Upper lobe of left lung (tissue), 6 donors: Measurements from ENCODE around the gene CLTC. TPM values are rescaled to one million over a fixed set of nuclear protein-coding genes. Genes with fewer than 3 reads are reported as not detected.

Experiments
- ATAC-seq, 2 donors: fragments of 200-7000 bp; cut with Tn5 transposase; one replicate each; pipeline ENCODE4 v1.9.1; 2022; ENCODE audit warnings: mild to moderate bottlenecking in 2 of 2, moderate library complexity in 2 of 2; ENCODE audit not compliant: low FRiP score in 2 of 2
- DNase-seq, 2 donors: peaks; one replicate each; pipeline ENCODE4 v3.0.0-alpha.2; 2019 to 2020
- H3K27ac ChIP-seq, 4 donors: fragments of 200-600 bp; sonication (generic); one replicate each; pipeline ENCODE4 v1.5.1; 2016 to 2019
- H3K27me3 ChIP-seq, 4 donors: fragments of 200-600 bp; sonication (generic); one replicate each; pipeline ENCODE4 v1.5.1; 2017 to 2019
- H3K36me3 ChIP-seq, 4 donors: fragments of 200-600 bp; sonication (generic); one replicate each; pipeline ENCODE4 v1.5.1; 2016 to 2019
- H3K4me1 ChIP-seq, 4 donors: fragments of 200-600 bp; sonication (generic); one replicate each; pipeline ENCODE4 v1.5.1; 2018 to 2019
- H3K4me3 ChIP-seq, 4 donors: fragments of 200-600 bp; sonication (generic); one replicate each; pipeline ENCODE4 v1.5.1; 2017 to 2019; ENCODE audit warnings: mild to moderate bottlenecking in 2 of 4, moderate library complexity in 1 of 4
- H3K9me3 ChIP-seq, 4 donors: fragments of 200-600 bp; sonication (generic); one replicate each; pipeline ENCODE4 v1.5.1; 2018 to 2019
- CTCF ChIP-seq, 6 experiments: fragments of 450-650 bp in 4 of 6; fragments of 200-600 bp in 2 of 6; sonication (generic) in 2 of 6; IDR thresholded peaks; one replicate each; pipeline ENCODE4 v1.5.1; 2016 to 2019; ENCODE audit warnings: antibody characterized with exemption in 6 of 6
- EP300 ChIP-seq, 4 donors: sonication (generic); formaldehyde crosslinking; IDR thresholded peaks; one replicate each; pipeline ENCODE4 v1.5.1; 2017; ENCODE audit warnings: antibody characterized with exemption in 4 of 4, control low read depth in 2 of 4
- POLR2A ChIP-seq, 4 donors: fragments of 450-650 bp; IDR thresholded peaks; one replicate each; pipeline ENCODE4 v1.5.1; 2016 to 2017; ENCODE audit warnings: antibody characterized with exemption in 4 of 4, mild to moderate bottlenecking in 2 of 4
- POLR2AphosphoS5 ChIP-seq, 2 donors: sonication (generic); formaldehyde crosslinking; IDR thresholded peaks; one replicate each; pipeline ENCODE4 v1.5.1; 2017; ENCODE audit warnings: antibody characterized with exemption in 2 of 2
- WGBS, 2 donors: methylation state at CpG; one replicate each; pipeline ENCODE4 v1.1.5; 2017 to 2018; 5-methylcytosine and 5-hydroxymethylcytosine counted together
- total RNA-seq, 6 donors: library from RNA; depleted of rRNA in 4 of 6; stranded (reverse); fragments of >200 nt in 4 of 6; gene quantifications; one replicate each; pipeline versions ENCODE4 v1.1.0 to v1.2.1, GENCODE V29; 2016 to 2021
- donor health status: DM: no; HTN: no; CAD: no; lungs with moderate emphysema.
- donor health status: DM: no; HTN: yes; CAD: no; lungs with severe emphysema.

Gene CLTC
- total RNA-seq, 6 donors from 2014 or later, result 113 to 266 (median 192) TPM

DNA sequence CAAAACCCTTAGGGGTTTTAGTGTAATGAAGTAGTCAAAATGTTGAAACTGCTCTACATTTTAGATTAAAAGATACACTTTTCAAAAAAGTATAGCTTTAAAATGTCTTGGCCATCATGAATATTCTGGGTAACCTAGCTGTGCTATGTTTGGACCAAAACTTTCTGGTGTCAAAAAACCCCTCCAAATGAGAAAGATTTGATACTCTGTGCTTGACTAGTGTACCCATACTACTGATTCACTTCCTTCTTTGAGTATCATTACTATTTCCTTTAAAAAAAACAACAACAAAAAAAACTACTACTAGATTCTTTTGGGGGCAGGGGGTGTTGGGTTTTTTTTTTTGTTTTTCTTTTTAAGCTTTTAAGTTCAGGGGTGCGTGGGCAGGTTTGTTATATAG lies 50.2 kb downstream of the CLTC start:
- Histone ChIP-seq H3K36me3 (peaks cover 29 to 92% (median 49%) of the 10 kb centered on the region in 4 donors), H3K27ac (peak overlapping the region in 1 of 4 donors; percentile 46), H3K4me1 (peaks cover 4 to 19% (median 17%) of the 10 kb centered on the region in 4 donors), H3K4me3 (no peak overlapping the region), H3K27me3 (no peaks in the 10 kb centered on the region), H3K9me3 (no peaks in the 10 kb centered on the region)
- TF ChIP-seq POLR2AphosphoS5 (IDR thresholded peaks at IDR 0.05) (no peak), EP300 (IDR thresholded peaks at IDR 0.05) (no peak), POLR2A (IDR thresholded peaks at IDR 0.05) (no peak), CTCF (IDR thresholded peaks at IDR 0.05) (no peak)
- no peak for ATAC-seq
- no peak for DNase-seq
- 94 to 100% methylated on average over 1 of the region's 1 CpG for WGBS, 2 donors

GRCh38 chr17:59671386-59671785 lies 51.7 kb downstream of the CLTC start:
- Histone ChIP-seq H3K4me3 (no peak overlapping the region), H3K9me3 (no peaks in the 10 kb centered on the region), H3K27me3 (no peaks in the 10 kb centered on the region), H3K27ac (no peak overlapping the region), H3K4me1 (peaks cover 4 to 19% (median 17%) of the 10 kb centered on the region in 4 donors), H3K36me3 (peaks cover 27 to 92% (median 44%) of the 10 kb centered on the region in 4 donors)
- 95 to 100% methylated on average over 1 of the region's 1 CpG for WGBS, 2 donors
- TF ChIP-seq CTCF (IDR thresholded peaks at IDR 0.05) (no peak), POLR2A (IDR thresholded peaks at IDR 0.05) (no peak), EP300 (IDR thresholded peaks at IDR 0.05) (no peak), POLR2AphosphoS5 (IDR thresholded peaks at IDR 0.05) (no peak)
- ATAC-seq (no peak), DNase-seq (no peak)

GRCh38 chr17:59675231-59675630 lies 55.5 kb downstream of the CLTC start:
- 42 to 59% methylated on average over 1 of the region's 1 CpG for WGBS, 2 donors
- Histone ChIP-seq H3K9me3 (no peaks in the 10 kb centered on the region), H3K4me3 (no peak overlapping the region), H3K36me3 (peaks cover 46 to 96% (median 58%) of the 10 kb centered on the region in 4 donors), H3K27me3 (no peaks in the 10 kb centered on the region), H3K27ac (no peak overlapping the region), H3K4me1 (no peaks in the 10 kb centered on the region)
- no peak for ATAC-seq
- no peak for TF ChIP-seq CTCF (IDR thresholded peaks at IDR 0.05)
- no peak for TF ChIP-seq EP300 (IDR thresholded peaks at IDR 0.05)
- no peak for TF ChIP-seq POLR2A (IDR thresholded peaks at IDR 0.05)
- no peak for TF ChIP-seq POLR2AphosphoS5 (IDR thresholded peaks at IDR 0.05)
- DNase-seq, result no peak

GRCh38 chr17:59676716-59677115 lies 57.0 kb downstream of the CLTC start:
- H3K4me3 ChIP-seq, result no peak overlapping the region
- DNase-seq, result no peak

More at GRCh38 chr17:59676716-59677115, 57.0 kb downstream of the CLTC start:
- TF ChIP-seq EP300 (IDR thresholded peaks at IDR 0.05) (no peak), POLR2A (IDR thresholded peaks at IDR 0.05) (no peak), POLR2AphosphoS5 (IDR thresholded peaks at IDR 0.05) (no peak), CTCF (IDR thresholded peaks at IDR 0.05) (no peak)
- Histone ChIP-seq H3K27me3 (no peaks in the 10 kb centered on the region), H3K4me1 (no peaks in the 10 kb centered on the region), H3K9me3 (no peaks in the 10 kb centered on the region), H3K27ac (no peak overlapping the region), H3K36me3 (peaks cover 59 to 96% (median 71%) of the 10 kb centered on the region in 4 donors)
- WGBS, 2 donors, result 75 to 84% methylated on average over 7 of the region's 7 CpGs
- ATAC-seq, result no peak
